BLaER1 (cell line): ENCODE measurements around the gene EFHD2.
A peak's percentile ranks its signal among the peaks of the same experiment; 100 is the strongest.

Experiments used
- H3K27ac ChIP-seq: shearing (Covaris generic); formaldehyde crosslinking; 2 replicates; pipeline ENCODE4 v1.8.1; 2022
- H3K27me3 ChIP-seq: shearing (Covaris generic); formaldehyde crosslinking; 2 replicates; pipeline ENCODE4 v1.8.1; 2022
- H3K36me3 ChIP-seq: shearing (Covaris generic); formaldehyde crosslinking; 2 replicates; pipeline ENCODE4 v1.8.1; 2022
- H3K4me1 ChIP-seq: shearing (Covaris generic); formaldehyde crosslinking; 2 replicates; pipeline ENCODE4 v1.8.1; 2022
- H3K4me2 ChIP-seq: shearing (Covaris generic); formaldehyde crosslinking; 2 replicates; pipeline ENCODE4 v1.8.1; 2022
- H3K4me3 ChIP-seq: shearing (Covaris generic); formaldehyde crosslinking; 2 replicates; pipeline ENCODE4 v1.8.1; 2022
- H3K9ac ChIP-seq: shearing (Covaris generic); formaldehyde crosslinking; 2 replicates; pipeline ENCODE4 v1.8.1; 2022
- H3K9me3 ChIP-seq: shearing (Covaris generic); formaldehyde crosslinking; 2 replicates; pipeline ENCODE4 v1.8.1; 2022
- H4K20me1 ChIP-seq: shearing (Covaris generic); formaldehyde crosslinking; 2 replicates; pipeline ENCODE4 v1.8.1; 2022
- Cebpa-rat ChIP-seq: shearing (Covaris generic); IDR thresholded peaks from 2 replicates; pipeline ENCODE4 v1.8.1; 2022

EFHD2 gene

DNA sequence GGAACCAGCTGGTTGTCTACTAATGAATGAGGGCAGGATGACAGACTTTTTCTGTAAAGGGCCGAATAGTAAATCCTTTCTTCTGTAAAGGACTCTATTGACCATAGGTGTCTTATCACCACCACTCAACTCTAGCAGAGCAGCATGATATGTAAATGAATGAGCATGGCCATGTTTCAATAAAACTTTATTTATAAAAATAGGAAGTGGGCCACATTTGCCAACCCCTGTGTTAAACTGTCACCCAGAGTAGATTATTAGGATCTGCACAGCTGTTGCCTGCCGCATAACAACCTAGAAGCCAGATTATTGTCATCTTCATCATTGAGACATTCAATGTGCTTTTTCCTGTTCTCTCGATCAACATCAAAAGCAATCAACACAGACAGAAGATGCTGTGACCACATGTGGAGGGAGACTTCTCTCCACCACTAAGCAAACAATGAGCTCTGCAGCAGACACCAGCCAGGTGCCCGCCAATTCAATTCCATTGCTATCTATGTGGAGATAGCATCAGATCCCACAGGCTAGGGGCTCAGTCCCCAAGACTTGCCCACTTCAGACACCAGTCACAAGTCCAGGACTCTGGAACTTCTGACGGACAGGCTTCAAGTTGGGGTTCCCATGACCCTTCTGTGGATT, 6.8 kb upstream of the EFHD2 start:
- H3K36me3 ChIP-seq, result no peaks in the 10 kb centered on the region
- no peaks in the 10 kb centered on the region for H3K27me3 ChIP-seq
- H3K4me1 ChIP-seq, result peaks cover 8% of the 10 kb centered on the region; the same call in 1 of the 2 replicates
- no peak overlapping the region for H3K4me3 ChIP-seq
- H3K4me2 ChIP-seq, result no peak overlapping the region
- no peak for TF ChIP-seq Cebpa-rat
- no peaks in the 10 kb centered on the region for H4K20me1 ChIP-seq
- peaks cover 13% of the 10 kb centered on the region for H3K9me3 ChIP-seq
- H3K27ac ChIP-seq, result no peak overlapping the region
- no peak overlapping the region for H3K9ac ChIP-seq

GRCh38 chr1:15403962-15404580, 5.6 kb upstream of the EFHD2 start:
- H3K4me3 ChIP-seq, result no peak overlapping the region
- peaks cover 12% of the 10 kb centered on the region for H3K9me3 ChIP-seq
- no peak overlapping the region for H3K27ac ChIP-seq
- H4K20me1 ChIP-seq, result no peaks in the 10 kb centered on the region
- TF ChIP-seq Cebpa-rat, result no peak
- H3K9ac ChIP-seq, result no peak overlapping the region
- peaks cover 13% of the 10 kb centered on the region for H3K4me1 ChIP-seq
- no peaks in the 10 kb centered on the region for H3K27me3 ChIP-seq
- H3K4me2 ChIP-seq, result no peak overlapping the region
- H3K36me3 ChIP-seq, result no peaks in the 10 kb centered on the region

DNA sequence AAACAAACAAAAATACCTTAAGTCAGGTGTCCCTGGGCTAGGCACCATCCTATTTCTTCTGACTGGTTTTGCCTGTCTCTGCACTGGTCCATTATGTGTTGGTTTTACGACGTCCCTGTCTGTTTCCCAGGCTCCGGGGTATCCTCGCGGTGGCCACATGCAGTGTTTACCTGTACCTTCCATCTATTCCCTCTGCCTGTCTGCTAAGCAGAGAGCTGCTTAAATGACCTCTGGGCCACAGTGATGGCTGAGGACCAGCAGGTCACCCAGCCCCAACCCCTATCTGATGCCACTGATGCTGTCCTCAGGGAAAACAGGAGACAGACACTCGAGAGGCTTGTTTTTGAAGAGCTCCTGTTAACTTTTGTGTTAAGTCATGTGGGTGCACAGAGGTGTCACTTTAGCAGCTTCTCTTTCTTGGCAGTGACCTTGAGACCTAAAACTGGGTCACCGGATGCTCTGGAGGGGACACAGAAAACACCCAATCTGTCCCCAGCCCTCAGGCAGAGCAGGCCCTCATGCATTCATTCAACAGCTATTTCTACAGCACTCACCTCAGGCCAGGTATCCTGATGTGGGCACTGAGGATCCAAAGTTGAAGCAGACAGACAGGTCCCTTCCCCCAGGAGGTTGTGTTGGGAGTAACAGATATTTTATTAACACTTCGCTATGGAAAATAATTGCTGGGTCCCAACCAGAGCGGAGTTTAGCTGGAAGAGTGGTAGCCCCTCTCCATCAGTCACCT, 4.4 kb upstream of the EFHD2 start:
- no peak overlapping the region for H3K4me3 ChIP-seq
- H3K9ac ChIP-seq, result no peak overlapping the region
- H3K27ac ChIP-seq, result no peak overlapping the region
- H3K36me3 ChIP-seq, result no peaks in the 10 kb centered on the region
- H4K20me1 ChIP-seq, result no peaks in the 10 kb centered on the region
- TF ChIP-seq Cebpa-rat, result no peak
- H3K9me3 ChIP-seq, result peaks cover under 1% of the 10 kb centered on the region; the same call in 1 of the 2 replicates
- H3K4me1 ChIP-seq, result peaks cover 16% of the 10 kb centered on the region
- no peaks in the 10 kb centered on the region for H3K27me3 ChIP-seq
- no peak overlapping the region for H3K4me2 ChIP-seq

DNA sequence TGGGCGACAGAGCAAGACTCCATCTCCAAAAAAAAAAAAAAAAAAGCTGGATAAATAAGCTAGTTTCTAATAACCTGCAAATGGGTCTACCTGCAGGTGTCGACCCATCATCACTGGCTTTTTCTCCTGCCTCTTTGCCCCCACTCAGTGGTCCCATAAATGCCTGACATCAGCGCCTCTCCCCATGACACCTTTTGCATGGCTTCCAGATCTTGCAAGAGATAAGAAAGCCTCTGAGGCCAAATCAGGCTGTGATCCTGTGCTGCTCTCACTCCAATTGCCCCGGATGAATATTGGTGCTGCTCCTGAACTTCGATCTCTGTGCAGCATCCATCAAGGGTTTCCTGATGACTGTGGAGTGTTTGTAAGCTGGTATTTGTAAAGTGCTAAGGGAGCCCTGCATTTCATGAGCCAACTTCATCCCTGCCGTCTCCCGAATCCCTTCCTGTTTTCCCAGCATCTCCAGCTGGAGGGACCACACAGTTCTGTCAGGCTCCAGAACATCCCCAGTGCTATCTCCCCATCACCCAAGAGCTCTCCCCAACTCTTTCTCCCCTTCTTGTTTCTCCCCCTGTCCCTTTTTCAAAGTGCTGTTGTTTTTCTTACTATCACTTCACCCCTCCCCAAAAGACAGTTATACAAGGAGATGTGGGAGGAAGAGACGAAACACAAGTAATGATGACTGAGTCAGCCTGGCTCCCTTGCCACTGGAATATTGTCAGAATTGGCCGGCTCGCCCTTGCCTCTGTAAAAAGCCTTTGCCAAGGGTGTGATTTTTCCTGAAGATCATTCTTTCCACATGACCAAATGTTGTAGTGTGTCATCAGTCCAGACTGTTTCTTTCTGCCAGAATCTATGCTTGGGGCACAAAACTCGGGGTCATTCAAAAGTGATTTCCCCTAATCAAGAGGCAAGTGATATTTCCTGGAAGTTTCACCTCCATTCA, 2.8 kb upstream of the EFHD2 start:
- Histone ChIP-seq H3K4me3 (no peak overlapping the region), H3K4me2 (no peak overlapping the region), H3K27me3 (no peaks in the 10 kb centered on the region), H4K20me1 (peaks cover 12% of the 10 kb centered on the region), H3K27ac (no peak overlapping the region), H3K36me3 (no peaks in the 10 kb centered on the region), H3K9ac (no peak overlapping the region), H3K4me1 (peaks cover 20% of the 10 kb centered on the region), H3K9me3 (no peaks in the 10 kb centered on the region)
- TF ChIP-seq Cebpa-rat, result no peak

DNA sequence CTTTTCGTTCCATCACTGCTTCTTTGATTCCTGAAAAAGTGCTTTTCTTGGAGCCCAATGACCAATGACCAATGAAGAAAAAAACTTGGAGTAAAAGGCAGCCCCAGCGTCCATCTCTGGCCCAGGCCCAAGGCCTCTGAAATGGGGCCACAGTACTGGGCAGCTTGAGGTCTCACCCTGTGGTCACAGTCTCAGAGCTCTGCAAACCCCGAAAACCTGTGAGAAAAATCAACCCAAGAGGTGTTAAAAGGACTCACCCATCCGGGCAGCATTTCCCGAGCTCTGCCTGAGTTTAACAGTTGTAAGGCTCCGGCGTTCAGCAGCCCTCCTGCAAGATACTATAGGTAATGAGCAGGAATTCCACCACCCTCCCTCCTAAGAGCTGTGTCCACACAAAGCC, 2.1 kb upstream of the EFHD2 start:
- Histone ChIP-seq H3K9ac (no peak overlapping the region), H4K20me1 (peaks cover 19% of the 10 kb centered on the region), H3K4me3 (no peak overlapping the region), H3K4me1 (peaks cover 25% of the 10 kb centered on the region), H3K36me3 (no peaks in the 10 kb centered on the region), H3K9me3 (no peaks in the 10 kb centered on the region), H3K27ac (no peak overlapping the region), H3K4me2 (no peak overlapping the region), H3K27me3 (no peaks in the 10 kb centered on the region)
- TF ChIP-seq Cebpa-rat, result no peak

DNA sequence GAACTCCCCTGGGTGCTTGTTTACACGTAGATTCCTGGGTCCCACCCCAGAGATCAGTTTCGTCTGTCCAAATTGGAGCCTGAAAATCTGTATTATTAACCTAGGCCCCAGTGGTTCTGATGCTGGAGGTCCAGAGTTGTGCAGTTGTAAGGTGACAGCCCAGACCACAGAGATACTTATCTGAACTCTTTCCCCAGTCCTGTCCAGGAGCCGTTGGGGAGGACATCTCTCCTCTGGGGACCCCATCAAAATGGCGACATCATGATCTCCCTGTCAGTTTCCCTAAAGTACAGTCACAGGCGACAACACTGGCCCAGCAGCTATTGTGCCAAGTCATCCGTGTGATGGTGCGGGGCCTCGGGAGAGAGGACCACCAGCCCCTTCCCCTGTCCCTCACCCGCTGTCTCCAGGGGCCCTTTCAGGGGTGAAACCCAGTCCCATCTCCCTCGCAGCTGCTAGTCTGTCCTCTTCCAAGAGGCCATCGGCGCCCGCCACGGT, 749 bp upstream of the EFHD2 start:
- Histone ChIP-seq H3K9me3 (no peaks in the 10 kb centered on the region), H3K4me2 (peak overlapping the region; percentile 99), H3K4me3 (peak overlapping the region; percentile 93), H3K27ac (no peak overlapping the region), H3K9ac (peak overlapping the region; percentile 93), H3K4me1 (peaks cover 38% of the 10 kb centered on the region), H4K20me1 (peaks cover 32% of the 10 kb centered on the region), H3K27me3 (no peaks in the 10 kb centered on the region), H3K36me3 (peaks cover 9% of the 10 kb centered on the region)
- no peak for TF ChIP-seq Cebpa-rat

DNA sequence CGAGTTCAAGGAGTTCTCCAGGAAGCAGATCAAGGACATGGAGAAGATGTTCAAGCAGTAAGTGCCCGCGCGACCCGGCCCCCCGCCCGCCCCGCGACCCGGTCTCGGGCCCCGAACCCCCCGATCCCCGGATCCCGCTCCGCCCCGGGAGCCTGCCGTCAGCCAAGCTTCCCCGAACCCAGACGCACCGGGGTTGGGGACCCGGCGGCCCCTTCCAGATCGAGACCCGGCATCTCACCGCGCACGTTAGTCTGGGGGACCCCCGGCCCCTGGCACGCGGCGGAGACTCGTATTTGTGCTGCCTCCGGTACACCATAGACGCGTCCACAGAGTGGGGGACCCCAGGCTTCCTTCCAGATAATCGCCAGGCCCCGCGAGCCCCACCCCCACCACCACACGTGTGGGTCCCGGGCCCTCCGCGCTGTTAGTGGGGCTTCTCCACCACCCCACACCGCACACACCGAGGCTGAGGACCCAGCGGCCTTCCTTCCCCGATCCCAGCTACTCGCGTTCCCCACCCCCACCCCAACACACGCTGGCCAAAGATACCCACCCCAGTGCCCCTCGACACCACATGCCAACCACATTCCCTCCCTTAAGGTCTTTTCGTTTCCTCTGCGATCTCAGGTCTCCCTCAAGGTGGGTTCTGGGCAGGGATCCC, 665 bp downstream of the EFHD2 start:
- Histone ChIP-seq H3K4me1 (peaks cover 53% of the 10 kb centered on the region), H3K9ac (peak overlapping the region; percentile 93), H3K27me3 (no peaks in the 10 kb centered on the region), H3K4me3 (peak overlapping the region; percentile 93), H3K27ac (peak overlapping the region; percentile 92), H3K4me2 (peak overlapping the region; percentile 99), H4K20me1 (peaks cover 46% of the 10 kb centered on the region), H3K36me3 (peaks cover 23% of the 10 kb centered on the region), H3K9me3 (no peaks in the 10 kb centered on the region)
- TF ChIP-seq Cebpa-rat, result no peak

DNA sequence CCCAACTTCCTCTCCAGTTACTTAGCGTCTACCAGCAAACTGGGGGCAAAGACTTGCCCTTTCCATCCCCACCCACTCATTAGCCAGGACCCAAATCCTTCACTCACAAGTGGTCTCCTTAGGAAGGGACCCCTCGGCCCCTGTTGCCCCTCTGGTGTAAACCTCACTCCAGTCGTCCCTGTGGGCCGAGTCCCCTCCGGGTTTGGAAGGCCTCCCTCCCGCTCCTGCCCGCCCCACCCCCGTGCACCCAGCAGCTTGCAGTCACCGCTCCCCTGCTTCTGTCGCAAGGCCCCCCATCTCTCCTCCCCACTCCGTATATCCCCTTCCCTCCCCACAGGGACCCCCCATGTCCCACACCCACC, 1.2 kb downstream of the EFHD2 start:
- Histone ChIP-seq H3K27me3 (no peaks in the 10 kb centered on the region), H3K4me2 (peak overlapping the region; percentile 99), H3K27ac (peak overlapping the region; percentile 92), H3K4me1 (peaks cover 58% of the 10 kb centered on the region), H3K9ac (peak overlapping the region; percentile 93), H3K9me3 (no peaks in the 10 kb centered on the region), H4K20me1 (peaks cover 51% of the 10 kb centered on the region), H3K4me3 (peak overlapping the region; percentile 93), H3K36me3 (peaks cover 28% of the 10 kb centered on the region)
- TF ChIP-seq Cebpa-rat, result no peak
